ENCODE results near the gene SPATA9. TPM values are rescaled to one million over a fixed set of nuclear protein-coding genes. Genes with fewer than 3 reads are reported as not detected.
A peak's percentile ranks its signal among the peaks of the same experiment; 100 is the strongest.

Gene SPATA9
- total and polyA plus RNA-seq, 9 of the 15 experiments (the other 6 are each of a cell fraction or from before 2014, with no cell fraction given) = 0.16 to 5.5 (median 0.39) TPM; not detected in 3

GRCh38 chr5:95729115-95730010 is 46.6 kb upstream of the SPATA9 start (continued):
- TF ChIP-seq, protein P1, sequence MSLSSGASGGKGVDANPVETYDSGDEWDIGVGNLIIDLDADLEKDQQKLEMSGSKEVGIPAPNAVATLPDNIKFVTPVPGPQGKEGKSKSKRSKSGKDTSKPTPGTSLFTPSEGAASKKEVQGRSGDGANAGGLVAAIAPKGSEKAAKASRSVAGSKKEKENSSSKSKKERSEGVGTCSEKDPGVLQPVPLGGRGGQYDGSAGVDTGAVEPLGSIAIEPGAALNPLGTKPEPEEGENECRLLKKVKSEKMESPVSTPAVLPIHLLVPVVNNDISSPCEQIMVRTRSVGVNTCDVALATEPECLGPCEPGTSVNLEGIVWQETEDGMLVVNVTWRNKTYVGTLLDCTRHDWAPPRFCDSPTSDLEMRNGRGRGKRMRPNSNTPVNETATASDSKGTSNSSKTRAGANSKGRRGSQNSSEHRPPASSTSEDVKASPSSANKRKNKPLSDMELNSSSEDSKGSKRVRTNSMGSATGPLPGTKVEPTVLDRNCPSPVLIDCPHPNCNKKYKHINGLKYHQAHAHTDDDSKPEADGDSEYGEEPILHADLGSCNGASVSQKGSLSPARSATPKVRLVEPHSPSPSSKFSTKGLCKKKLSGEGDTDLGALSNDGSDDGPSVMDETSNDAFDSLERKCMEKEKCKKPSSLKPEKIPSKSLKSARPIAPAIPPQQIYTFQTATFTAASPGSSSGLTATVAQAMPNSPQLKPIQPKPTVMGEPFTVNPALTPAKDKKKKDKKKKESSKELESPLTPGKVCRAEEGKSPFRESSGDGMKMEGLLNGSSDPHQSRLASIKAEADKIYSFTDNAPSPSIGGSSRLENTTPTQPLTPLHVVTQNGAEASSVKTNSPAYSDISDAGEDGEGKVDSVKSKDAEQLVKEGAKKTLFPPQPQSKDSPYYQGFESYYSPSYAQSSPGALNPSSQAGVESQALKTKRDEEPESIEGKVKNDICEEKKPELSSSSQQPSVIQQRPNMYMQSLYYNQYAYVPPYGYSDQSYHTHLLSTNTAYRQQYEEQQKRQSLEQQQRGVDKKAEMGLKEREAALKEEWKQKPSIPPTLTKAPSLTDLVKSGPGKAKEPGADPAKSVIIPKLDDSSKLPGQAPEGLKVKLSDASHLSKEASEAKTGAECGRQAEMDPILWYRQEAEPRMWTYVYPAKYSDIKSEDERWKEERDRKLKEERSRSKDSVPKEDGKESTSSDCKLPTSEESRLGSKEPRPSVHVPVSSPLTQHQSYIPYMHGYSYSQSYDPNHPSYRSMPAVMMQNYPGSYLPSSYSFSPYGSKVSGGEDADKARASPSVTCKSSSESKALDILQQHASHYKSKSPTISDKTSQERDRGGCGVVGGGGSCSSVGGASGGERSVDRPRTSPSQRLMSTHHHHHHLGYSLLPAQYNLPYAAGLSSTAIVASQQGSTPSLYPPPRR (CRISPR knock-in tag; IDR thresholded peaks at IDR 0.05; ENCODE audit: borderline replicate concordance) = no peak
- TF ChIP-seq RFX1 (IDR thresholded peaks at IDR 0.05) (peak; percentile 42), KHSRP (IDR thresholded peaks at IDR 0.05) (peak; percentile 46), NR2F6 (CRISPR knock-in tag; IDR thresholded peaks at IDR 0.05) (no peak), ZNF785 (CRISPR knock-in tag; IDR thresholded peaks at IDR 0.05) (no peak), CBFB (CRISPR knock-in tag; IDR thresholded peaks at IDR 0.05) (no peak), SREBF1 (IDR thresholded peaks at IDR 0.05; ENCODE audit: borderline replicate concordance, low read depth, low read length) (no peak), ZNF311 (CRISPR knock-in tag; IDR thresholded peaks at IDR 0.05) (no peak), FOXA3 (CRISPR knock-in tag; conservative IDR thresholded peaks at IDR 0.05 in 1 of 2, IDR thresholded peaks at IDR 0.05 in 1 of 2) (0 out of 4 replicates have a peak, but pooled peaks of 1 of the 2 experiments have one; percentile 1), HDAC8 (tag; IDR thresholded peaks at IDR 0.05) (no peak), ZNF175 (CRISPR knock-in tag; IDR thresholded peaks at IDR 0.05; ENCODE audit: low read depth) (peak; percentile 51; the same call in 1 of the 2 replicates), ZNF76 (CRISPR knock-in tag; IDR thresholded peaks at IDR 0.05; ENCODE audit: borderline replicate concordance) (no peak), PRMT5 (CRISPR knock-in tag; IDR thresholded peaks at IDR 0.05) (no peak), NFATC3 (IDR thresholded peaks at IDR 0.05) (peak; percentile 86), ZNF24 (IDR thresholded peaks at IDR 0.05) (no peak), PHF20 (IDR thresholded peaks at IDR 0.05; ENCODE audit: partially characterized antibody) (no peak), ZBTB9 (CRISPR knock-in tag; IDR thresholded peaks at IDR 0.05) (no peak), BRCA1 (IDR thresholded peaks at IDR 0.05) (no peak), BRCA1 (CRISPR knock-in tag; IDR thresholded peaks at IDR 0.05) (no peak), SMAD4 (CRISPR knock-in tag; conservative IDR thresholded peaks at IDR 0.05) (no peak), CHD1 (IDR thresholded peaks at IDR 0.05; ENCODE audit: low read length) (peak; percentile 56)
- TF ChIP-seq, protein P2, sequence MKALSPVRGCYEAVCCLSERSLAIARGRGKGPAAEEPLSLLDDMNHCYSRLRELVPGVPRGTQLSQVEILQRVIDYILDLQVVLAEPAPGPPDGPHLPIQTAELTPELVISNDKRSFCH (CRISPR knock-in tag; IDR thresholded peaks at IDR 0.05) = no peak
- TF ChIP-seq, protein P2 (tag; IDR thresholded peaks at IDR 0.05) = no peak
